ENCODE results near the gene VPS35L.

- TF ChIP-seq GATA3 (IDR thresholded peaks at IDR 0.05; ENCODE audit: low read depth, low read length) (no peak), GATA2 (IDR thresholded peaks at IDR 0.05; ENCODE audit: low read depth, low read length) (no peak)
Observed at GRCh38 chr16:19744670-19745069, 189.2 kb downstream of the VPS35L start.

Data from SH-SY5Y (cell line).